IPS-15b (cell line): Measurements from ENCODE around the gene BABAM1.
A peak's percentile ranks its signal among the peaks of the same experiment; 100 is the strongest.

ENCODE experiments used
- H3K27me3 ChIP-seq: one replicate; pipeline ENCODE4 v1.6.1; 2013; ENCODE audit warnings: low read length; ENCODE audit not compliant: control insufficient read depth, insufficient read depth
- H3K36me3 ChIP-seq: one replicate; pipeline ENCODE4 v1.6.1; 2013; ENCODE audit warnings: low read length; ENCODE audit not compliant: control insufficient read depth, insufficient read depth
- H3K4me1 ChIP-seq: one replicate; pipeline ENCODE4 v1.6.1; 2013; ENCODE audit warnings: mild to moderate bottlenecking, low read length; ENCODE audit not compliant: control insufficient read depth, insufficient read depth
- H3K4me3 ChIP-seq: one replicate; pipeline ENCODE4 v1.5.1; 2013; ENCODE audit warnings: low read depth, low read length
- H3K9ac ChIP-seq: one replicate; pipeline ENCODE4 v1.6.1; 2013; ENCODE audit warnings: low read depth, mild to moderate bottlenecking, low read length
- H3K9me3 ChIP-seq: one replicate; pipeline ENCODE4 v1.6.1; 2013; ENCODE audit warnings: mild to moderate bottlenecking, low read length; ENCODE audit not compliant: control insufficient read depth, insufficient read depth

BABAM1 gene

DNA sequence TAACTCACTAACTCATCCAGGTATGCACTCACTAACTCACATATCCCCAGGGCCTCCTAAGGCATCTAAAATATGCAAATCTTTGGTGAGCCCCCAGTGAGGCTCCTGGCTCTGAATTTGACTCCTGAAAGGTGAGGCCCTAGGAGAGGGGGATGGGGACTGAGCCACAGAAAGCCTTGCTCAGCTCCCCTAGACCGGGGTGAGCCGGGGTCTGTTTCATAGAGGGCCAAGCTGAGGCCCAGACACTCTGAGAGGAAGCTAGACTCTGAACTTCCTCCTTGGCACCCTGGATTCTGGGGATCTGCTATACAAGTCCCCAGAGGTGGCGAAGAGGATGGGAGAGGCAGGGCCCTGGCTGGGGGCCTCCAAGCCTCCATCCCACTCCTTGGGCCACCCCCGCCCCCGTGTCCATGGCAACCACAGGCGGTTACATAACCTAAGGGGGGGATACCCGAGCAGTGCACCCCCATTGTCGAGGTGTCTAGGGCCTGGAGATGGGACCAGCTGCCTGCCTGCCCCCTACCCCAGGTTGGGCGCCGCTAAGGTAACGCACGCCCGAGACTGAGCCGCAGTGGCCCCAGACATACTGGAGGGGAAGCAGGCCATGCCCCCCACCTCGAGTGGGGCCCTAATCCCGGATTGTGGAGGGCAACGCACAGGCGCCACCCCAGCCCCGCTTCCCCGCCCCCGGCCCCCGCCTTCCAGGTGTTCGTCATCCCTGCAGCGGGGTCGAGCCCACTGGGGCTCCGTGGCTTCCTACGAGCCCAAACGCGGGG, 35.3 kb downstream of the BABAM1 start:
- Histone ChIP-seq H3K9ac (no peak overlapping the region), H3K27me3 (no peaks in the 10 kb centered on the region), H3K4me3 (peak overlapping the region; percentile 56), H3K36me3 (peaks cover 10% of the 10 kb centered on the region), H3K9me3 (no peaks in the 10 kb centered on the region), H3K4me1 (peaks cover 10% of the 10 kb centered on the region)

GRCh38 chr19:17303167-17303939, 36.1 kb downstream of the BABAM1 start, which contains the start of gene ABHD8:
Gene ABHD8 (minus strand): TSS chr19:17303425. CDS start chr19:17301616, 1,809 bp downstream.
- H3K9me3 ChIP-seq: no peaks in the 10 kb centered on the region
- H3K4me3 ChIP-seq: peak within 1 kb of the TSS; percentile 56
- no peaks in the 10 kb centered on the region for H3K27me3 ChIP-seq
- peaks cover 7% of the 10 kb centered on the region for H3K36me3 ChIP-seq
- peaks cover 10% of the 10 kb centered on the region for H3K4me1 ChIP-seq
- no peak within 1 kb of the TSS for H3K9ac ChIP-seq

DNA sequence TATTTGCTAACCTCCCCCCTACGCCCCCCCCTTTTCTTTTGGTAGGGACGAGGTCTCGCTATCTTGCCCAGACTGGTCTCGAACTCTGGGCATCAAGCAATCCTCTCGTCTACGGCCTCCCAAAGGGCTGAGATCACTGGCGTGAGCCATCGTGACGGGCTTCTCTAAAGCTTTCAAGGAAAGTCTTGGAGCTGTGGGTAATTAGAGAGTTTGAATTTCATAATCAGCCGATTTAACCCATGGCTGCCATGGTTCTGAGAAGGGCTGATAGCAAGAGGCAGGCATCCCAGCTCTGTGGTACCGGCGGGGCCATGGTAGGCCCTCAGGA, 36.7 kb downstream of the BABAM1 start:
- peak overlapping the region; percentile 46 for H3K4me3 ChIP-seq
- H3K9me3 ChIP-seq: no peaks in the 10 kb centered on the region
- no peak overlapping the region for H3K9ac ChIP-seq
- peaks cover 7% of the 10 kb centered on the region for H3K36me3 ChIP-seq
- no peaks in the 10 kb centered on the region for H3K27me3 ChIP-seq
- H3K4me1 ChIP-seq: peaks cover 10% of the 10 kb centered on the region

- no peaks in the 10 kb centered on the region for H3K27me3 ChIP-seq
- H3K36me3 ChIP-seq: peaks cover 7% of the 10 kb centered on the region
- peaks cover 10% of the 10 kb centered on the region for H3K4me1 ChIP-seq
- no peak overlapping the region for H3K9ac ChIP-seq
- H3K4me3 ChIP-seq: peak overlapping the region; percentile 35
- no peaks in the 10 kb centered on the region for H3K9me3 ChIP-seq
Measured at GRCh38 chr19:17304386-17305215, 37.4 kb downstream of the BABAM1 start.

- H3K27me3 ChIP-seq: no peaks in the 10 kb centered on the region
- H3K36me3 ChIP-seq: peaks cover 7% of the 10 kb centered on the region
- H3K9ac ChIP-seq: no peak overlapping the region
- H3K4me3 ChIP-seq: peak overlapping the region; percentile 35
- peaks cover 10% of the 10 kb centered on the region for H3K4me1 ChIP-seq
- no peaks in the 10 kb centered on the region for H3K9me3 ChIP-seq
Measured at GRCh38 chr19:17305216-17305516, 37.9 kb downstream of the BABAM1 start.

GRCh38 chr19:17305517-17306284, 38.5 kb downstream of the BABAM1 start, which contains the start of gene MRPL34:
Gene MRPL34 (plus strand): TSS chr19:17305872. CDS start chr19:17305893, 21 bp downstream.
- H3K4me1 ChIP-seq: peaks cover 10% of the 10 kb centered on the region

DNA sequence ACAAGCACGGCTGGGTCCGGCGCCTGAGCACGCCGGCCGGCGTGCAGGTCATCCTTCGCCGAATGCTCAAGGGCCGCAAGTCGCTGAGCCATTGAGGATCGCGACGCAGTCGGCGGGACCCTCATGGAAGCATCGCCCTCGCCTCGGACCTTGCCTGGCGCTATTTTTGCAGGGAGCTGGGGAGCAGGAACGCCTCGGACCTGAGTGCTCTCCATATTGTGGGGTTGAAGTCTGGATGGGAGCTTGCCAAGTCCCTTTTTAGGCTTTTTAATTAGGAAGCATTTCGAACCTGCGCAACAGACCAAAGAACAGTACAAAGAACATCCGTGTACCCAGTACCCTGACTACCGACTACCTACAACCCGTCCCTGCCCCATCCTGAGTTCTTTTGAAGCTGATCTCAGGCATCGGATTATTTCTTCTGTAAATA, 39.1 kb downstream of the BABAM1 start:
- Histone ChIP-seq H3K4me3 (peak overlapping the region; percentile 92), H3K9me3 (no peaks in the 10 kb centered on the region), H3K9ac (peak overlapping the region; percentile 82), H3K27me3 (no peaks in the 10 kb centered on the region), H3K36me3 (peaks cover under 1% of the 10 kb centered on the region), H3K4me1 (peaks cover 10% of the 10 kb centered on the region)

More at GRCh38 chr19:17305517-17306284, 38.5 kb downstream of the BABAM1 start, which contains the start of gene MRPL34:
- Histone ChIP-seq H3K9me3 (no peaks in the 10 kb centered on the region), H3K9ac (peak within 1 kb of the TSS; percentile 82), H3K36me3 (peaks cover 6% of the 10 kb centered on the region), H3K4me3 (peak within 1 kb of the TSS; percentile 92), H3K27me3 (no peaks in the 10 kb centered on the region)

GRCh38 chr19:17307876-17308377, 40.7 kb downstream of the BABAM1 start:
- H3K9ac ChIP-seq: no peak overlapping the region
- peaks cover 5% of the 10 kb centered on the region for H3K36me3 ChIP-seq
- H3K27me3 ChIP-seq: no peaks in the 10 kb centered on the region
- H3K9me3 ChIP-seq: no peaks in the 10 kb centered on the region
- H3K4me1 ChIP-seq: peaks cover 7% of the 10 kb centered on the region
- no peak overlapping the region for H3K4me3 ChIP-seq

DNA sequence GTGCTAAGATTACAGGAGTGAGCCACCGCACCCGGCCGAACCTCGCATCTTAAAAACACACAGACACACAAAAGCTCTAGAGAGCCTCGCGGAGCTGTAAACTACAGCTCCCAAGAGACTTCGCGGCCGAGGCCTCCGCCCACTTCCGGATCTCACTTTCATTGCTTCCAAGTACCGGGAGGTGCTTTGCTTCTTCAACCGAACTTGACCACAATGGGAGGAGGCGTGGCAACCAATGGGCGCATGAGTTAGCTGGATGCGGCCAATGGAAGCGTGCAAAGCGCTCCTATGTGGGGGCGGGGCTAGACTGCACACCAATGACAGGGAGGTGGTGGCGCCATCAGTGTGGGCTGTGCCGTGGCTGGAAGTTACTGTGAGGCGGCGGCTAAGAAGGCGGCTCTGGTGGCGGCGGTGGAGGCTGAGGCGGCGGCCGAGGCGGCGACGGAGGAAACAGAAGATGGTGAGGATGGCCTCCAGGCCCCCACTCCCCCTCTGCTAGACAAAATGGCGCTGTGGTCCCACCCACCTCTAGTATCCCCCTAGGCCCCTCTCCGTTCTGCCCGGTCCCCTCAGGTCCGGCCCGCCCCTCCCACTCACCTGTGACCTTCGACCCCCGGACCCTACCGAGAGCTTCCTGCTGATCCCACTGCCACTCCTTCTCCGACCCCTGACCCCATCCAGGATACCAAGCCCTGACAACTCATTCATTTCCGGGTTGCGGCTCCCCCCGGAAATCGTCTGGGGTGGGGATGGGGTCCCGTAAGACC, 42.1 kb downstream of the BABAM1 start, which contains the start of gene DDA1:
DDA1 (plus strand) TSS at position 366 of the 767 bp plus-strand sequence; CDS start at position 458, 92 bp downstream.
- Histone ChIP-seq H3K27me3 (no peaks in the 10 kb centered on the region), H3K36me3 (peaks cover 7% of the 10 kb centered on the region), H3K9ac (peak within 1 kb of the TSS; percentile 60), H3K4me1 (peaks cover 2% of the 10 kb centered on the region), H3K4me3 (peak within 1 kb of the TSS; percentile 94), H3K9me3 (no peaks in the 10 kb centered on the region)

DNA sequence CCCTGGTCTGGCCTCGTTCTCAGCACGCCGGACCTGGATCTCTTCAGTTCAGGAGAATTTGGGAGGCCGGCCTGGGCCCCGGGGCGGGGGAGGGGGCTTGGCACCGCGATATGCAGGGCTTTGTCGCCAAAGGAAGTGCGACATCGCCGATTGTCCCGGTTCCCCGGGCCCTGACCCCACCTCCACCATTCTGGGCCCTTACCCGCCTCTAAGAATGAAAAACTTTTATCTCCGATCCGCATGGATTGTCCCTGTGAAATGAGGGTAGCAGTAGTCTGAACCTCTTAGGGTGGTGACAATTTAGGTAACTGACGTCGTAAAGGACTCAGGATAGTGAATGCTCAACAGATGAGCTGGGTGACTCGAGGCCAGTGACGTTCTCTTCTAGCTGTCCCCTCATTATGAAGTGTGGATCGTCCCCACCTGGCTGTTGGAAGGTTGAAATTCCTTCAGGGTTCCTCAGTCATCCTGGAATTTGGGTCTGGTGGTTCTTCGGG, 42.8 kb downstream of the BABAM1 start:
- H3K4me1 ChIP-seq: no peaks in the 10 kb centered on the region
- peak overlapping the region; percentile 94 for H3K4me3 ChIP-seq
- H3K9me3 ChIP-seq: no peaks in the 10 kb centered on the region
- H3K27me3 ChIP-seq: no peaks in the 10 kb centered on the region
- peaks cover 12% of the 10 kb centered on the region for H3K36me3 ChIP-seq
- H3K9ac ChIP-seq: peak overlapping the region; percentile 60
